Adrenal gland (tissue), 5 donors: Measurements from ENCODE around the gene CCDC187.

Experiments
- POLR2A ChIP-seq, 2 donors: fragments of 450-650 bp; IDR thresholded peaks; one replicate each; pipeline ENCODE4 v1.6.1; 2017; ENCODE audit warnings: antibody characterized with exemption in 2 of 2, mild to moderate bottlenecking in 2 of 2, moderate library complexity in 1 of 2
- TF ChIP-seq, protein P1 (sequence below), 6 experiments: fragments of 450-650 bp in 4 of 6; fragments of 200-600 bp in 2 of 6; sonication (generic) in 1 of 6; IDR thresholded peaks; 1 replicate in 5 of 6; 2 replicates in 1 of 6; pipeline versions ENCODE4 v1.5.1 to v1.8.0; 2016 to 2021; ENCODE audit warnings: antibody characterized with exemption in 6 of 6, mild to moderate bottlenecking in 2 of 6, moderate library complexity in 1 of 6
- donor health status: DM: no; HTN: no; CAD: no.

DNA sequence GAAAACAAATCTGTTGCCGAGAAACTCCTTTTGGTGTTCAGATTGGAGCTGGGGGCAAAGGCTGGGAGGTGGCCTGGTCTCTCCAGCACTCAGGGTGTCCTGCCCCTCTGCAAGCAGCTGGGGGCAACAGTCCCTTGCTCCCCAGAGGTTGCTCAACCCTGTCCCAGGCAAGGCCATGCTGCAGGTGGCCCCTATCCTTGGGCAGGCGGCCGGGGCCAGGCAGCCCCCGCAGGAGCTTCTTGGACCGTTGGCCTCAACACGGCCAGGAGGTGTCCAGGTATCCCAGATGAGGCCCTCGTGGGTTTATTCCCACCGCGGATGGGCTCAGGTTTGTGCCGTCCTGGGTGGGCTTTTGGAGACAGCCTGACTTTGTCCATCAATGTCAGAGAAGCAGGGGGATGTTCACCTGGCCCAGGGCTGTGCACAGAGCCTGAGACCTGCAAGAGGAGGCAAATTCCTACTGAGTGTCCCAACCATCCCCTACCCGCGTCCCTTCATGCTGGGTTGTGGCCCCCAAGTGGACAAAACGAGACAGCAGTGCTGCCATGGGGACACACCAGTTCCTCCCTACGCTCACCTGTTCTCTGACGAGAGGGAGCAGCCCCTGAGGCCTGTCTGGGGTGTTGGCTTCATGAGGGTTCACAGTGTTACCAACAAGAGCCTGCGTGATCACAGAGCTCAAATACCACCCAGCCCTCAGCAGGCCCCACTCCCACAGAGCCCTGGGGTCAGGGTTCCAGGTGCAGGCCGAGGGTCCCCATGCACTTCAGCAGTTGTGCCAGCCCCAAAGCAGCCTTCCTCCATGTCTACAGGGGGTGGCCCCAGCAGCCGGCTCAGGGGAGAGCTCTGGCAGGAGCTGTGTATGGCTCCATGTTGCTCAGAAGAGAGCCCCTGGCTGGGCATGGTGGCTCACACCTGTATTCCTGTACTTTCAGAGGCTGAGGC is 9.5 kb upstream of the CCDC187 start:
- TF ChIP-seq, protein P1, sequence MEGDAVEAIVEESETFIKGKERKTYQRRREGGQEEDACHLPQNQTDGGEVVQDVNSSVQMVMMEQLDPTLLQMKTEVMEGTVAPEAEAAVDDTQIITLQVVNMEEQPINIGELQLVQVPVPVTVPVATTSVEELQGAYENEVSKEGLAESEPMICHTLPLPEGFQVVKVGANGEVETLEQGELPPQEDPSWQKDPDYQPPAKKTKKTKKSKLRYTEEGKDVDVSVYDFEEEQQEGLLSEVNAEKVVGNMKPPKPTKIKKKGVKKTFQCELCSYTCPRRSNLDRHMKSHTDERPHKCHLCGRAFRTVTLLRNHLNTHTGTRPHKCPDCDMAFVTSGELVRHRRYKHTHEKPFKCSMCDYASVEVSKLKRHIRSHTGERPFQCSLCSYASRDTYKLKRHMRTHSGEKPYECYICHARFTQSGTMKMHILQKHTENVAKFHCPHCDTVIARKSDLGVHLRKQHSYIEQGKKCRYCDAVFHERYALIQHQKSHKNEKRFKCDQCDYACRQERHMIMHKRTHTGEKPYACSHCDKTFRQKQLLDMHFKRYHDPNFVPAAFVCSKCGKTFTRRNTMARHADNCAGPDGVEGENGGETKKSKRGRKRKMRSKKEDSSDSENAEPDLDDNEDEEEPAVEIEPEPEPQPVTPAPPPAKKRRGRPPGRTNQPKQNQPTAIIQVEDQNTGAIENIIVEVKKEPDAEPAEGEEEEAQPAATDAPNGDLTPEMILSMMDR (IDR thresholded peaks at IDR 0.05): no peak
- no peak for TF ChIP-seq POLR2A (IDR thresholded peaks at IDR 0.05)
